Stomach smooth muscle (tissue), 2 donors: Measurements from ENCODE around the gene KRT12.
"Not testable (repeated sequence)": the region's sequence is repeated elsewhere in the genome, so short reads cannot be mapped to it uniquely, and the experiment has no call there.

Experiments
- H3K27ac ChIP-seq: one replicate; pipeline ENCODE4 v1.7.0; 2013; ENCODE audit warnings: mild to moderate bottlenecking, low read length, inconsistent platforms
- H3K27me3 ChIP-seq, 2 donors: one replicate each; pipeline ENCODE4 v1.7.0; 2013; ENCODE audit warnings: low read length in 2 of 2; ENCODE audit not compliant: insufficient read depth in 2 of 2, control insufficient read depth in 1 of 2
- H3K36me3 ChIP-seq, 2 donors: one replicate each; pipeline ENCODE4 v1.7.0; 2013; ENCODE audit warnings: low read length in 2 of 2; ENCODE audit not compliant: control insufficient read depth in 2 of 2, insufficient read depth in 2 of 2
- H3K4me1 ChIP-seq: one replicate; pipeline ENCODE4 v1.7.0; 2013; ENCODE audit warnings: low read length; ENCODE audit not compliant: control insufficient read depth, insufficient read depth
- H3K4me3 ChIP-seq, 2 donors: one replicate each; pipeline ENCODE4 v1.7.0; 2013; ENCODE audit warnings: low read length in 2 of 2
- H3K9ac ChIP-seq, 2 donors: one replicate each; pipeline ENCODE4 v1.7.0; 2013; ENCODE audit warnings: low read length in 2 of 2, mild to moderate bottlenecking in 1 of 2
- H3K9me3 ChIP-seq, 2 donors: one replicate each; pipeline ENCODE4 v1.7.0; 2013; ENCODE audit warnings: low read length in 2 of 2; ENCODE audit not compliant: control insufficient read depth in 2 of 2
- donor health status: healthy.
- donor health status: Pancreatic carcinoma.

Gene KRT12

DNA sequence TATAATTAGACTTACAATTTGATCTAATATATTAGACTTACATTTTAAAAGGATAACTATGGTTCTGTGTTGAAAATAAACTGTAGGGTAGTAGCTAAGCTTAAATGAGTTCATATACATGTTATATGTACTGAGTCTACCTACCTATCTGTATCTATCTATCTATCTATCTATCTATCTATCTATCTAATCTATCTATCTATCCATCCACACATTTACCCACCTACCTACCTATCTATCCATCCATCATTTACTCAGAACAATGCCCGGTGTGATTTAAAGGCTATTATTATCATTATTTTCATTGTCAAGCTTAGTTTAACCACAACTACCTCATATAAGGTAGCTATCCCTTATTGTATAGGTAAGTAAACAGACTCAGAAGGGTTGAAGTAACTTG, 51.6 kb downstream of the KRT12 start:
- Histone ChIP-seq H3K27ac (no peak overlapping the region), H3K4me3 (no peak overlapping the region), H3K9ac (no peak overlapping the region), H3K36me3 (no peaks in the 10 kb centered on the region), H3K4me1 (no peaks in the 10 kb centered on the region), H3K27me3 (peaks cover 2% of the 10 kb centered on the region in 2 donors), H3K9me3 (no peaks in the 10 kb centered on the region)

DNA sequence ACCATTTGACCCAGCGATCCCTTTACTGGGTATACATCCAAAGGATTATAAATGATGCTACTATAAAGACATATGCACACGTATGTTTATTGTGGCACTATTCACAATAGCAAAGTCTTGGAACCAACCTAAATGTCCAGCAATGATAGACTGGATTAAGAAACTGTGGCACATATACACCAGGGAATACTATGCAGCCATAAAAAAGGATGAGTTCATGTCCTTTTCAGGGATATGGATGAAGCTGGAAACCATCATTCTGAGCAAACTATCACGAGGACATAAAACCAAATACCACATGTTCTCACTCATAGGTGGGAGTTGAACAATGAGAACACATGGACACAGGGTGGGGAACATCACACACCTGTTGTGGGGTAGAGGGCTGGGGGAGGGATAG, 52.4 kb downstream of the KRT12 start:
- H3K9me3 ChIP-seq, H3K9ac ChIP-seq, H3K27ac ChIP-seq, H3K4me1 ChIP-seq, H3K4me3 ChIP-seq, H3K27me3 ChIP-seq, H3K36me3 ChIP-seq: not testable (repeated sequence)

DNA sequence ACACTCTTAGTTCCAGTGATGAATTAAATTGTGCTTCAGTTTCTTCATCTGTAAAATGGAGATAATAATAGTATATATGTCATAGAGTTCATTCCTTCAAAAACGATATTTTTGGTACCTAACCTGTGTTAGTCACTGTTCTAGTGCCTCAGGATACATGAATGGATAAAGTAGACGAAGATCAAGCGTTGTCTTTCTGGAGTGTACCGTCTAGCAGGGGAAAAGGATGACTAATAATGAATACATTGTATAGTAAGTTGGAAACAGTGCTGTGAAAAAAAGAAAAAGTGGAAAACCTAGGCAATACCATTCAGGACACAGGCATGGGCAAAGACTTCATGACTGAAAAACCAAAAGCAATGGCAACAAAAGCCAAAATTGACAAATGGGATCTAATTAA, 53.2 kb downstream of the KRT12 start:
- H3K9ac ChIP-seq, result no peak overlapping the region
- peaks cover 4% of the 10 kb centered on the region in 2 donors for H3K27me3 ChIP-seq
- H3K27ac ChIP-seq, result no peak overlapping the region
- no peaks in the 10 kb centered on the region for H3K9me3 ChIP-seq
- no peaks in the 10 kb centered on the region for H3K4me1 ChIP-seq
- H3K36me3 ChIP-seq, result no peaks in the 10 kb centered on the region
- H3K4me3 ChIP-seq, result no peak overlapping the region

DNA sequence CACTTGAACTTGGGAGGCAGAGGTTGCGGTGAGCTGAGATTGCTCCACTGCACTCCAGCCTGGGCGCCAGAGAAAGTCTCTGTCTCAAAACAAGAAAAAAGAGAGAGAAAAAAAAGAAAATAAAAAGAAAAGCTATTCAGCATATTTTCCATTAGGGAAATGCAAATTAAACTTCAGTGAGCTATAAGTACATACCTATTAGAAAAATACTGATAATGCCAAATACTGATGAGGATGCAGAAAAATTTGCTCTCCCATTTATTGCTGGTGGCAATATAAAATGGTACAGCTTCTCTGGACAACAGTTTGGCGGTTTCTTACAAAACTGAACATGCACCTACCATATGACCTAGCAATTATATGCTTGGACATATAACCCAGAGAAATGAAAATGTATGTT, 54.4 kb downstream of the KRT12 start:
- Histone ChIP-seq H3K27ac (no peak overlapping the region), H3K4me3 (no peak overlapping the region), H3K36me3 (no peaks in the 10 kb centered on the region), H3K27me3 (peaks cover 4% of the 10 kb centered on the region in 2 donors), H3K9ac (no peak overlapping the region), H3K9me3 (no peaks in the 10 kb centered on the region), H3K4me1 (no peaks in the 10 kb centered on the region)
